GM23248 (cell line): ENCODE measurements around the gene CST5. TPM values are rescaled to one million over a fixed set of nuclear protein-coding genes. Genes with fewer than 3 reads are reported as not detected.
"Not testable (repeated sequence)": the region's sequence is repeated elsewhere in the genome, so short reads cannot be mapped to it uniquely, and the experiment has no call there.

Experiments used
- DNase-seq: peaks from one replicate; pipeline ENCODE4 v3.0.0-alpha.2; 2015
- H2AFZ ChIP-seq: fragments of 200-600 bp; sonication (generic); 2 replicates; pipeline ENCODE4 v1.6.1; 2016; ENCODE audit warnings: antibody characterized with exemption
- H3F3A ChIP-seq: fragments of 200-600 bp; sonication (generic); 2 replicates; pipeline ENCODE4 v1.6.1; 2016; ENCODE audit warnings: mild to moderate bottlenecking, antibody characterized with exemption, mixed run types; ENCODE audit not compliant: insufficient read depth
- H3K27ac ChIP-seq: fragments of 200-600 bp; sonication (generic); 2 replicates; pipeline ENCODE4 v1.5.1; 2016; ENCODE audit warnings: mild to moderate bottlenecking
- H3K27me3 ChIP-seq: fragments of 200-600 bp; sonication (generic); replicated peaks from 2 replicates; pipeline ENCODE4 v1.6.1; 2016; ENCODE audit warnings: mild to moderate bottlenecking; ENCODE audit not compliant: insufficient read depth
- H3K36me3 ChIP-seq: fragments of 200-600 bp; sonication (generic); 2 replicates; pipeline ENCODE4 v1.6.1; 2016; ENCODE audit warnings: low read depth, mild to moderate bottlenecking
- H3K4me1 ChIP-seq: fragments of 200-600 bp; sonication (generic); 2 replicates; pipeline ENCODE4 v1.6.1; 2016; ENCODE audit warnings: mild to moderate bottlenecking; ENCODE audit not compliant: insufficient read depth
- H3K4me2 ChIP-seq: fragments of 200-600 bp; sonication (generic); one replicate; pipeline ENCODE4 v1.6.1; 2016; ENCODE audit warnings: mild to moderate bottlenecking; ENCODE audit not compliant: unreplicated experiment
- H3K4me3 ChIP-seq: fragments of 200-600 bp; sonication (generic); 2 replicates; pipeline ENCODE4 v1.5.1; 2016; ENCODE audit warnings: mild to moderate bottlenecking
- H3K79me2 ChIP-seq: fragments of 200-600 bp; sonication (generic); 2 replicates; pipeline ENCODE4 v1.6.1; 2016; ENCODE audit warnings: mild to moderate bottlenecking; ENCODE audit not compliant: insufficient read depth
- H3K9ac ChIP-seq: fragments of 200-600 bp; sonication (generic); 2 replicates; pipeline ENCODE4 v1.6.1; 2016; ENCODE audit warnings: mild to moderate bottlenecking
- H3K9me2 ChIP-seq: fragments of 200-600 bp; sonication (generic); 2 replicates; pipeline ENCODE4 v1.6.1; 2016; ENCODE audit warnings: mixed run types, mild to moderate bottlenecking, moderate library complexity; ENCODE audit not compliant: insufficient read depth
- H3K9me3 ChIP-seq: fragments of 200-600 bp; sonication (generic); one replicate; pipeline ENCODE4 v1.6.1; 2017; ENCODE audit warnings: low read depth
- H4K20me1 ChIP-seq: fragments of 200-600 bp; sonication (generic); 2 replicates; pipeline ENCODE4 v1.6.0; 2016; ENCODE audit not compliant: insufficient read depth
- EZH2 ChIP-seq: fragments of 200-600 bp; sonication (generic); IDR thresholded peaks from 2 replicates; pipeline ENCODE4 v1.6.1; 2018; ENCODE audit warnings: antibody characterized with exemption, mild to moderate bottlenecking; ENCODE audit not compliant: insufficient read depth, poor library complexity, severe bottlenecking
- EZH2phosphoT487 ChIP-seq: fragments of 200-600 bp; sonication (generic); IDR thresholded peaks from 2 replicates; pipeline ENCODE4 v1.6.1; 2018; ENCODE audit warnings: antibody characterized with exemption, moderate library complexity, mild to moderate bottlenecking, low read depth; ENCODE audit not compliant: insufficient read depth
- WGBS, 2 experiments: methylation state at CpG; one replicate each; pipeline ENCODE4 v1.1.6; 2015 to 2017; ENCODE audit warnings: low lambda C conversion rate in 2 of 2, low coverage in 1 of 2; ENCODE audit errors: missing lambda C conversion rate in 2 of 2; 5-methylcytosine and 5-hydroxymethylcytosine counted together
- in situ Hi-C: fragments of 300-500 bp; cut with MboI; formaldehyde crosslinking; loops from 2 replicates; pipeline ENCODE4 v1.15.0; 2020
- polyA plus RNA-seq: library from polyadenylated mRNA; unstranded; fragments of >200 nt; fragmentation: Nextera tagmentation; extraction: Ambion mirVana; gene quantifications from 2 replicates; pipeline ENCODE4 v1.2.1, GENCODE V29; 2016
- total RNA-seq: library from RNA; depleted of rRNA; stranded (reverse); fragments of >200 nt; shearing (Covaris generic); gene quantifications from 2 replicates; pipeline ENCODE4 v1.2.3, GENCODE V29; 2014; rRNA removed

CST5 gene
- total and polyA plus RNA-seq, 2 experiments from 2014 or later = not detected

DNA sequence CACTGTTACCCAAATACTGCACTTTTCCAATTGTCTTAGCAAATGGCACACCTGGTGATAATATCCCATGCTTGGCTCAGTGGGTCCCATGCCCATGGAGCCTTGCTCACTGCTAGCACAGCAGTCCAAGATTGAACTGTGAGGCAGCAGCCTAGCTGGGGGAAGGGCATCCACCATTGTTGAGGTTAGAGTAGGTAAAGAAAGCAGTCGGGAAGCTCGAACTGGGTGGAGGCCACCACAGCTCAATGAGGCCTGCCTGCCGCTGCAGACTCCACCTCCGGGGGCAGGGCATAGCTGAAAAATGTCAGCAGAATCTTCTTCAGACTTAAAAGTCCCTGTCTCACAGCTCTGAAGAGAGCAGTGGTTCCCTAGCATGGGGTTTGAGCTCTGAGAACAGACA, 43.8 kb downstream of the CST5 start:
- DNase-seq = no peak
- TF ChIP-seq EZH2 = no peak
- TF ChIP-seq EZH2phosphoT487 = no peak
- Histone ChIP-seq H3K27me3 (no peaks in the 10 kb centered on the region), H3K4me1 (no peaks in the 10 kb centered on the region), H3K27ac (no peak overlapping the region), H3K79me2 (no peaks in the 10 kb centered on the region), H3K4me2 (no peak overlapping the region), H3F3A (no peaks in the 10 kb centered on the region), H3K9me2 (no peaks in the 10 kb centered on the region), H4K20me1 (no peaks in the 10 kb centered on the region), H3K36me3 (no peaks in the 10 kb centered on the region), H2AFZ (no peak overlapping the region), H3K9ac (no peak overlapping the region), H3K4me3 (no peak overlapping the region), H3K9me3 (no peaks in the 10 kb centered on the region)
- 21 to 37% methylated on average over 4 of the region's 4 CpGs for WGBS, 2 experiments
- in situ Hi-C loops = no loop called here

DNA sequence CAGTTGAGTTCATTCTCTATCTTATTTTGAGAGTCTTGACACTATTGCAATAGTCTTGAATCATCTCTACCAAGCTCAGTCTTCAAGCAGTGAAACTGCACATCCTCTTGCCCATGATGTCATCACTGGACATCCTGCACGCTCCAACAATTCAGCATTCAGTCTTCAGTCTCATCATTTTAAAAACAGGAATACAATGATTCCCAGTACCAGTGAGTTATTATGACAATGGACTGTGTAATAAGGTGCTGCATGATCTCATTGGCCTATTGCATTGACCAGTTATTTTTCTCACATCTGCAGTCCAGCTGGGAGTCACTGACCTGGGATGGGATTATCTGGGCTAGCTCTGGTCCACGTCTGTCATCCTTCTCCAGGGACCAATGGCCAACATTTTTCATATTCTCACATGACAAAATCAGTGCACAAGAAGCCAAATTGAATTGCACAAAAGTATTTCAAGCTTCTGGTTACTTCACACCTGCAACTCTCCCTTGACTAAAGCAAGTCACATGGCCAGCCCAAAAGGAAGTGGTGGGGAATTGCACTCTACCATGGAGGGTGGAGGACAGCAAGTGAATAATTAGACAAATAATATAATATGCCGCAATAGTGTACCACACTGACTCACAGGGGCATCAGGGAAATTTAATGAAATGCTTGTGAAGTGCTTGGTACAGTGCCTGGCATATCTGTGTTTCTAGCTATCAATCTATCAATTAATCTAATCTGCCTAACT, 46.6 kb downstream of the CST5 start:
- peak; percentile 15 for DNase-seq
- Histone ChIP-seq H3K27ac (no peak overlapping the region), H3F3A (no peaks in the 10 kb centered on the region), H3K79me2 (no peaks in the 10 kb centered on the region), H3K9me3 (no peaks in the 10 kb centered on the region), H3K9me2 (no peaks in the 10 kb centered on the region), H3K9ac (no peak overlapping the region), H2AFZ (no peak overlapping the region), H3K4me3 (no peak overlapping the region), H4K20me1 (no peaks in the 10 kb centered on the region), H3K4me1 (no peaks in the 10 kb centered on the region), H3K4me2 (no peak overlapping the region), H3K36me3 (no peaks in the 10 kb centered on the region), H3K27me3 (no peaks in the 10 kb centered on the region)
- in situ Hi-C loops = no loop called here
- WGBS, 2 experiments = 29% methylated on average over 3 of the region's 3 CpGs
- TF ChIP-seq EZH2 (no peak), EZH2phosphoT487 (no peak)

DNA sequence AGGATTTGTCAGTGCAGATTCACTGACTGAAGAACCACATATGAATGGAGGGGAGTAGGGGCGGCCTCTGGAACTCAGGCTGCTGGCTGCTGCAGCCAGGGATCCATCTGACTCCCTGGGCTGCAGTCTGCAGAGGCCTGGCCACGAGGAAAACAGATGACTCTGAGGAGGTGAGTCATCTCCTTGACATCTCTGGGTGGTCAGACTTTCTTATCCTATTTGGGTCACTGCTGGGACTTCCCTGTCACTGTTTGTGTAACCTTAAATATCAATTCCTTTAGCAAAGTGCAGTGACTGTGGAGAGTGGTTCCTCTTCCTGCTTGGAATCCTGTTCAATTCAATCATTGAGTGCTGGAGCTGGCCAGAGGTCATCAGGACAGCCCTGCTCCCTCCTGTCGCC, 47.6 kb downstream of the CST5 start:
- 11 to 31% methylated on average over 3 of the region's 3 CpGs for WGBS, 2 experiments
- H3K36me3 ChIP-seq, H2AFZ ChIP-seq, H3K79me2 ChIP-seq, H3K9me3 ChIP-seq, H3K9ac ChIP-seq, H3K9me2 ChIP-seq, H3K4me1 ChIP-seq, H3F3A ChIP-seq, H3K4me2 ChIP-seq, in situ Hi-C loops, H3K27me3 ChIP-seq, H4K20me1 ChIP-seq, H3K27ac ChIP-seq, H3K4me3 ChIP-seq: not testable (repeated sequence)
- peak; percentile 50 for DNase-seq

DNA sequence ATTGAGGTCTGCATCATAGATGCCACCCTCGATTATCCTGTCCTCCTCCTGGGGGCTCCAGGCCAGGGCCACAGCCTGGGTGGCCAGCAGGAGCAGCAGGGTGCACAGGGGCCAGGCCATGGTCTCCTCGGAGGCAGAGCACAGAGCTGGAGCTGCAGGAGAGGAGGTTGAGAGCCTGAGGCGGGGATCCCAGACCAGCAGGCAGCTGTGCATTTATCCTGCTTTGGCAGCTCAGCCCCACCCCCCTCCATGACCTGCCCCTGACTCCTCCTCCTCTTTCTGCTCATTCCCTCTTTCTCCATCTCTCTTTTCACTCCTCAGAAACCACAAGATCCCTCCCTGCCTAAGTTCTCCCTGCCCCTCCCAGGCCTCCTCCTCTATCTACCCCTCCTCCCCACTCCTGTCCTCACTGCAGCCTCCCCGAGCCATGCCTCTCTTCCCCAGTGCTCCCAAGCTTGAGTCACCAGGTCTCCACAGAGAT, 53.0 kb downstream of the CST5 start, which contains the start of gene CST2:
Gene CST2 (minus strand): TSS at position 189 of the 481 bp plus-strand sequence. CDS start 69 bp downstream, at position 120.
- no peaks in the 10 kb centered on the region for H3F3A ChIP-seq
- H3K4me2 ChIP-seq = no peak within 1 kb of the TSS
- TF ChIP-seq EZH2 (no peak), EZH2phosphoT487 (no peak)
- H3K9me2 ChIP-seq = no peaks in the 10 kb centered on the region
- in situ Hi-C loops = no loop called here
- no peak within 1 kb of the TSS for H3K4me3 ChIP-seq
- H3K4me1 ChIP-seq = no peaks in the 10 kb centered on the region
- no peaks in the 10 kb centered on the region for H3K79me2 ChIP-seq
- peak; percentile 4 for DNase-seq
- no peaks in the 10 kb centered on the region for H3K36me3 ChIP-seq
- H3K27ac ChIP-seq = no peak within 1 kb of the TSS
- WGBS, 2 experiments = 25 to 26% methylated on average over 4 of the region's 4 CpGs
- no peak within 1 kb of the TSS for H3K9ac ChIP-seq
- no peaks in the 10 kb centered on the region for H4K20me1 ChIP-seq
- H2AFZ ChIP-seq = no peak within 1 kb of the TSS
- no peaks in the 10 kb centered on the region for H3K9me3 ChIP-seq
- H3K27me3 ChIP-seq = no peaks in the 10 kb centered on the region

Other genes starting within 250 kb of the CST5 start
- gene CST3, start 241.8 kb downstream of the CST5 start, total RNA-seq = 396 and 478 TPM in 2 replicates
- 782 and 784 TPM in 2 replicates for gene CST3, start 241.8 kb downstream of the CST5 start, polyA plus RNA-seq
- not detected in 2 replicates for gene CST4, start 190.7 kb downstream of the CST5 start, total RNA-seq
- gene CST4, start 190.7 kb downstream of the CST5 start, polyA plus RNA-seq = not detected in 2 replicates
- not detected in 2 replicates for gene CST1, start 128.8 kb downstream of the CST5 start, total RNA-seq
- not detected in 2 replicates for gene CST1, start 128.8 kb downstream of the CST5 start, polyA plus RNA-seq
- gene CST2, start 53.0 kb downstream of the CST5 start, total RNA-seq = 0.63 and 5.6 TPM in 2 replicates
- gene CST2, start 53.0 kb downstream of the CST5 start, polyA plus RNA-seq = 1.5 and 1.6 TPM in 2 replicates
- gene GGTLC1, start 109.0 kb upstream of the CST5 start, total RNA-seq = not detected in 2 replicates
- not detected in 2 replicates for gene GGTLC1, start 109.0 kb upstream of the CST5 start, polyA plus RNA-seq